Measurements from ENCODE around the gene ACSL1. TPM values are rescaled to one million over a fixed set of nuclear protein-coding genes. Genes with fewer than 3 reads are reported as not detected.

ACSL1 gene
- total RNA-seq, 2 experiments from 2014 or later = 16.0 to 16.1 TPM

DNA sequence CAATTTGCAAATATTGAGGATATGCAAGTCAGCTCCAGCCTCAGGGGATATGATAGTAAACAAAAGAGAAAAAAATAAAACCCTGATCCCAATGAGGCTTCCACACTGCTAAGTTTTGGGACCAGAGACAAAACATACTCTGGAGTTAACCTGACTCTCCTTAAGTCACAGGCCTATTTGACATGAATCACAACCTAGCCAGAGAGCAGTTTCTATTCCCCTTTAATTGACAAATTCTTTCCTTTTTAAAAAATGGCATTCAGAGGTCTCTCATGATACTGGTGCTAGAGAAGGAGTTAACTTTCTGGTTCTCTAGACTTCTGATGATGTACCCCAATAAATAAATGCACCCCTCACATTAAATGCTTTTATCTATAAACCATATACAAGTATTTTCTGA, 8.8 kb downstream of the ACSL1 start:
- H3K4me1 Mint-ChIP-seq = peaks cover 18% of the 10 kb centered on the region
- no peaks in the 10 kb centered on the region for H3K27me3 Mint-ChIP-seq
- CTCF ChIA-PET = no interaction called here
- POLR2A ChIA-PET = no interaction called here
- H3K27ac Mint-ChIP-seq = no peak overlapping the region
- H3K4me3 Mint-ChIP-seq = no peak overlapping the region
- DNase-seq = no peak
- H3K36me3 Mint-ChIP-seq (ENCODE audit: low read depth) = no peaks in the 10 kb centered on the region
- H3K9me3 Mint-ChIP-seq = no peaks in the 10 kb centered on the region

DNA sequence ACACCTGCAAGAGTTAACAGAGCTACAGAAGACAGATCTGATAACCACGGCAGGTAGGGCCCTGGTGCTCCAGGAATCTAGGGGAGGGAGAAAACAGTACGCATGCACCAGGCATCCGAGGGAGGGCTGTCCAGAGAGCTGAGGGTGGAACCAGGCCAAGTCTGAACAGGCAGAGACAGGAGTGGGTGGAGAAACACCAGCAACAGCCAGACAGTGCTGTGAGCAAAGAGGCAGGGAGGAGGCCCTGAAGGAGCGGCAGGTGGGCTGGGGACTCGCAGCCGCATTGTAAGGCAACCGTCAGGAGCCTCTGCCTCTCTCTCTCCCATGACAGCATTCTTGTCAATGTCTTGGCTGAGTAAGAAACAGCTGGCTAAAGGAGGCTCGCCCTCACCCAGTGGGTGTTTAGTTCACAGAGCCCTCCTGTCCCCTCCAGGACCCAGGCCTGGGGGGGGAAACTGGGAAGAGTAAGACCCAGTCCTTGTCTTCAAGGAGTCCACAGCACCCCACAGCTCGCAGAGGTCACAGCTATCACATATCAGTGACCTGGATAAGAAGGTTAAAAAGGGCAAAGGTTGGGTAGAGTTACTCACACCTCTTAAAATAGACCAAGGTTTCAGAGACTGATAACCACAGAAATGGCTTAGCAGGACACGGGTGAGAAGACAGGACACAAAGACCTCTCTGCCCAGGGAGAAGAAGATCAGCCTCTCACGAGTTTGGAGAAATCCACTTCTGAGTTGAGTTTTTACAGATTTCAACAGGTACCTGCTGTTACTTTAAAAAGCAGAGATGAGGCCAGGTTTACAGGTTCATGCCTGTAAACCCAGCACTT, 10.5 kb downstream of the ACSL1 start:
- CTCF ChIA-PET = interaction anchor here (1.3 kb wide), 1 partner anchor 57 kb away, joined by 3 read pairs; no protein-coding TSS in a partner anchor
- Mint-ChIP-seq H3K36me3 (ENCODE audit: low read depth) (no peaks in the 10 kb centered on the region), H3K4me3 (no peak overlapping the region), H3K9me3 (no peaks in the 10 kb centered on the region), H3K27me3 (no peaks in the 10 kb centered on the region), H3K27ac (no peak overlapping the region), H3K4me1 (peaks cover 17% of the 10 kb centered on the region)
- no peak for DNase-seq
- POLR2A ChIA-PET = interaction anchor here (0.9 kb wide), 1 partner anchor 81 kb away, joined by 3 read pairs; the partner anchor contains the start of gene CENPU

DNA sequence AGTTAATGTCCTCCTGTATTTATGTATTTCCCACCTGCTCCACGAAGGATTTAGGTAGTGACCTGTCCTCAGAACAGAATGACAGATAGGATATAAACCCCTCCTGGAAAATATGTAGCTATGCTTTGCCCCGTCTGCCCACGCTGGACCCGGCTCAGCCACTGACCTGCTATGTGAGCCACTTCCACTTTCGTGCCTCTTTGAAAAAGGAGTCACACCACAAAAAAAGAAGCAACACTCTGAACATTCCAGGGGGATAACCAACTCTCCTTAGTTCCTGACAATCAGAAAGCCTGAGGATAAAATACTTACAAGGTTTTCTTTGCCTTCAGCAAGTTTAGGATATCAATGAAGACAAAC, 11.1 kb downstream of the ACSL1 start:
- Mint-ChIP-seq H3K4me1 (peaks cover 15% of the 10 kb centered on the region), H3K4me3 (no peak overlapping the region), H3K27me3 (no peaks in the 10 kb centered on the region), H3K36me3 (ENCODE audit: low read depth) (no peaks in the 10 kb centered on the region), H3K27ac (no peak overlapping the region), H3K9me3 (no peaks in the 10 kb centered on the region)
- POLR2A ChIA-PET = no interaction called here
- CTCF ChIA-PET = interaction anchor here (1.3 kb wide), 1 partner anchor 56 kb away, joined by 3 read pairs; no protein-coding TSS in a partner anchor
- no peak for DNase-seq

DNA sequence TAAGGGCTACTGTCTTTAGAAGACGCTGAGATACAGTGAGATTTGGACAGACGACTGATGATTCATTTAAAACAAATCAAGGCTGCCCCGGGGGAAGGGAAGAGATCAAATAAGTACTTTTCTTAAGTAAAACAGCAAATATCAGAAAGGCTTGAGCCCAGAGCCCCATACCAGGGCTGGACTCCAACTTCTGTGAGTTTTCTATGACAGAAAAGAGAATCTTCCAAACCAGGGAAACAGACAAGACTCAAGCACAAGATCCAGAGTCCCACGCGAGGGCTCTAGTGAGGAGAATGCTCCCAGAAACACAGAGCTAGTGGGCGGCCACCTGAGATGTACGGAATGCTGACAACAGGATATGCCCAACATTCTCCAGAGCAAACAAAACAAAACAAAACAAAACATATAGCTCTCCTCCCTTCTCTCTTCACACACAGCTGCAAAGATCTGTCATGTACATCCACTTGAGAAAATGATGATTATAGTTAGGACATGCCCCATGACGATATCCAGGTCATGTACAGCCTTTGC, 13.1 kb downstream of the ACSL1 start:
- POLR2A ChIA-PET = no interaction called here
- CTCF ChIA-PET = no interaction called here
- no peaks in the 10 kb centered on the region for H3K36me3 Mint-ChIP-seq (ENCODE audit: low read depth)

DNA sequence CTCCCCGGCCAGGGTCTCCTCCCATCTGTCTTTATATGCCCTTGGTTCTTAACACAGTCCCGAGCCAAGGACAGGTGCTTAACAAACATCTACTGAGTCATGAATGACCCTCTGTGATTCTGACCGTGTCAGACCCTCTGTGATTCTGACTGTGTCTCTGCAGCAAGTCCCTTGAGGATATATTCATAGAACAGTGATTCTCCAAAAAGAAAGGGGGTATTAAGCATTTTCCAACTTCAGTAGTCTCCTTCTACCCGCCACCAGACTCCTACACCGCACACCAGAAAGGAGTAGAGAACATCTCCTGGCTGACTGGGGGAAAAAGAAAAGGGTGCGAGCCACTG, 13.6 kb downstream of the ACSL1 start:
- H3K36me3 Mint-ChIP-seq (ENCODE audit: low read depth) = no peaks in the 10 kb centered on the region
- no peaks in the 10 kb centered on the region for H3K27me3 Mint-ChIP-seq
- ChIA-PET CTCF (no interaction called here), POLR2A (no interaction called here)
- H3K9me3 Mint-ChIP-seq = no peaks in the 10 kb centered on the region
- H3K27ac Mint-ChIP-seq = no peak overlapping the region
- no peak for DNase-seq
- H3K4me1 Mint-ChIP-seq = peaks cover 8% of the 10 kb centered on the region
- H3K4me3 Mint-ChIP-seq = no peak overlapping the region

More for the DNA sequence above, 13.1 kb downstream of the ACSL1 start:
- Mint-ChIP-seq H3K27ac (no peak overlapping the region), H3K4me3 (no peak overlapping the region), H3K9me3 (no peaks in the 10 kb centered on the region), H3K4me1 (peaks cover 8% of the 10 kb centered on the region), H3K27me3 (no peaks in the 10 kb centered on the region)
- no peak for DNase-seq

DNA sequence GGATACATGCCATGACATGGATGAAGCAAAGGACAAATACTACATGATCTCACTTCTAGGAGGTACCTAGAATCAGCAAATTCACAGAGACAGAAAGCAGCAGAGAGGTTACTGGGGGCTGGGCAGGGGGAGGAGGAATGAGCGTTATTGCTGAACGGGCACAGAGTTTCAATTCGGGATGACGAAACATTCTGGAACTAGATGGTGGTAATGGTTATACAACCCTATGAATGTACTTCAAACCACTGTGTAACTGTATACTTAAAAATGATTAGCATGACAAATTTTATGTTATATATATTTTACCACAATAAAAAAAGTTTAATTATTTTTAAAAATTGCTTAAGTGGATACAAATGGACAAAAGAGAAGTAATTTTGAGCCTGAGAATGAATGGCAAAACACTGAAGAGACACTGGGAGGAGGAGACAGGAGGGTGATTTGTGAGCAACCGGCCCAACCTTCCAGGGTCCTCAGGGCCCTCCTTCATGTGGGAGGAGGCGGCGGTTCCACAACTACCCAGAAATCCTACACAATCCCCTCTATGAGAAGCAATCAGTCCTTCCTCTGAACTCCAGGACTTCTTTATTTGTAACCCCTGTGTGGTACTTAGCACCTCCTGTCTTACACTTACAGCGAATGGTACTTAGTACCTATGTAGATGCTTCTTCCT, 14.1 kb downstream of the ACSL1 start:
- CTCF ChIA-PET = no interaction called here
- Mint-ChIP-seq H3K27ac (no peak overlapping the region), H3K27me3 (no peaks in the 10 kb centered on the region)

DNA sequence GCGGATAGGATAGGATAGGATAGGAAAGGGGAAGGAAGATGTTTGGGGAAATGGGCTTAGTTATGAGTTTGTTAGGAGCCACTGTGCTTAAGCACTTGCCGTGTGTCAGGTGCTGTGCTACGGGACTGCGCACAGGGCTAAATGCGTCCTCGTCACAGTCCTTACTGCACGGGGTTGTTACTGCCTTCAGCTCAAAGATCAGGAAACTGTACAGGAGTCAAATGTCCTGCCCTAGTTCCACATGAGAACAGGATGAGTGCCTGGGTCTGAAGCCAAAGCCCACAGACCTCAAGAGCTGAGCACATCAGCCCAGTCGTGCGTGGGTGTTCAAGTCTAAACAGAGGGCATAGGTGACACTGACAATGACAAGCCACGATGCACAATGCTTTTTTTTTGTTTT, 15.0 kb downstream of the ACSL1 start:
- no peaks in the 10 kb centered on the region for H3K27me3 Mint-ChIP-seq
- peaks cover 8% of the 10 kb centered on the region for H3K4me1 Mint-ChIP-seq
- no peak overlapping the region for H3K4me3 Mint-ChIP-seq
- no peaks in the 10 kb centered on the region for H3K9me3 Mint-ChIP-seq
- no peak for DNase-seq
- POLR2A ChIA-PET = no interaction called here
- no peak overlapping the region for H3K27ac Mint-ChIP-seq
- CTCF ChIA-PET = no interaction called here
- H3K36me3 Mint-ChIP-seq (ENCODE audit: low read depth) = no peaks in the 10 kb centered on the region

More for the DNA sequence above, 14.1 kb downstream of the ACSL1 start:
- H3K4me3 Mint-ChIP-seq = no peak overlapping the region
- peaks cover 8% of the 10 kb centered on the region for H3K4me1 Mint-ChIP-seq
- POLR2A ChIA-PET = no interaction called here
- DNase-seq = no peak
- H3K36me3 Mint-ChIP-seq (ENCODE audit: low read depth) = no peaks in the 10 kb centered on the region
- H3K9me3 Mint-ChIP-seq = no peaks in the 10 kb centered on the region

DNA sequence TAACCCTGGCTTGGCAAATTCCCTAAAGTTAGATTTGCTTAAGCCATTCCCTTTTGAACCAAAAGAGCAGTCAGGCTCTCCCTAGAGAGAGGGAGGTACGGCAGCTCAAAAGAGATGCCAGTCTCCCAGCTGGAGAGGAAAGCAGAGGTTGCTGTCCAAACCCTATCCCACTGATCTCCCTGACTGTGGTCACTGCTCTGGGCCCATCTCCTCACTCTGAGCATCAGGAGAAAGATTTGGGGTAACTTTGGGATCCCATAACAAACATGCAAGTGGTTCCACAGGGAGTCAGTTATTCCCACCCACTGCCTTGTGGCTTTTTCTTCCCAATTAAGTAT, 17.1 kb downstream of the ACSL1 start:
- DNase-seq = no peak
- Mint-ChIP-seq H3K36me3 (ENCODE audit: low read depth) (no peaks in the 10 kb centered on the region), H3K27me3 (no peaks in the 10 kb centered on the region), H3K4me3 (no peak overlapping the region), H3K9me3 (no peaks in the 10 kb centered on the region), H3K27ac (no peak overlapping the region), H3K4me1 (peaks cover 3% of the 10 kb centered on the region)
- CTCF ChIA-PET = no interaction called here
- POLR2A ChIA-PET = interaction anchor here (1.0 kb wide), 1 partner anchor 16 kb away, joined by 3 read pairs; no protein-coding TSS in a partner anchor

DNA sequence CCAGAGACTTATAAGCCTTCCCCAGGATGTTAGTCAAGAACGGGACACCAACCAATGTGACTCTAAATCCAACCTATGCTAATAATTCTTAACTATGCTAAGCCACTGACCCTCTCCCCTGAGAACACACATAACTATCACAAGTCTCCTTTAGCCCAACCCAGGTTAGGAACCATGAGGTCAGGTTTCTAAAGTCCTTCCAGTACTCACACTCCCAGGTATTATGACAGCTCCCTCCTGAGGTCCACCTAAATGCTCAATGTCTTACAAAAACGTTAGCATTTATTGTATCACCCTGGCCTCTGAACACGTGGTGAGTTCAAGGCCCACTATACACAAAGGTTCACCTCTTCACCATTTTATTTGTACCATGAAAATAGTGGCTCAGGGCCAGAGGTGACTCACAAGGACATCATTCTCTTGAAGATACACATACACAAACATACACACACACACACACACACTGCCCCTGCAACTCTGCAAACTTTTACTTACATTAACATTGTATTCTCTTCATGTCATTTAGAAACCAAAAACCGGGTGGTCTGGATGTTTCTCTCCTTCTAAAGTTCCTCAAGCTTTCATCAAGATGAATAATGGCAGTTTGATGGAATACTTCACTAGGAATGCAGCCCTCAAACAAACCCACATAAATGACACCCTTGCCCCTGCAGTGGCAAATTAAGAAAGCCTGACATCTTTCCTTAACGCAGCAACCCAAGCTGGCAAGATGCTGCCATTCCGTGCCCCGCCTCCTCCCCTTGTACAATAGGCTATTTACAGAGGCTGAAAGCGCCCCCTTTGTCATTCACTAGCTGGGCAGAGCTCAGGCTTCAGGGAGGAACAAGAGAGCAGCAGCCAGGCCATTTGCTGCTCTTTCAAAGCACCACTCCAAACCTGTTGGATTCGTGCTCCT, 17.7 kb downstream of the ACSL1 start:
- no peak overlapping the region for H3K4me3 Mint-ChIP-seq
- no peaks in the 10 kb centered on the region for H3K9me3 Mint-ChIP-seq
- DNase-seq = no peak
- CTCF ChIA-PET = no interaction called here
- POLR2A ChIA-PET = interaction anchor here (1.0 kb wide), 1 partner anchor 16 kb away, joined by 3 read pairs; no protein-coding TSS in a partner anchor
- H3K36me3 Mint-ChIP-seq (ENCODE audit: low read depth) = no peaks in the 10 kb centered on the region
- peaks cover 3% of the 10 kb centered on the region for H3K4me1 Mint-ChIP-seq
- H3K27me3 Mint-ChIP-seq = no peaks in the 10 kb centered on the region
- no peak overlapping the region for H3K27ac Mint-ChIP-seq

DNA sequence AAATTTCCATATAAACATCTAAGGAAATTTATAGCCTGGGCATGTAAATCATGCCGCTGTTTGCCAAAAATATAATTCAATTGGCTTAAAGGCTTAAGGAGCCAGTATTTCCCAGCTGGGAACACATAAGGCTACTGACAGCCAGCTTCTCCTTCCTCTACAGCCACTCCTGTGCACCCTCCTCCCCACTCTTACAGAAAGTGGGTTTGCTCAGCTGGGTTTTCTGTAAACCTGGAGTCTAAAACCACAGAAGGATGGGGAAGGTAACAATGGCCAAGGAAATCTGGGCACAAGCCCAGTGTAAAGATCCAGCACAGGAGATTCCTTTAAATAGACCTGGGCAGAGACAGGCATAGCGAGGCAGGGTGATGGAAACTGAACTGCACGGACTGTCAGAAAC, 18.5 kb downstream of the ACSL1 start:
- ChIA-PET POLR2A (no interaction called here), CTCF (no interaction called here)
- Mint-ChIP-seq H3K27ac (no peak overlapping the region), H3K4me1 (peaks cover 3% of the 10 kb centered on the region), H3K27me3 (no peaks in the 10 kb centered on the region), H3K4me3 (no peak overlapping the region), H3K36me3 (ENCODE audit: low read depth) (no peaks in the 10 kb centered on the region), H3K9me3 (no peaks in the 10 kb centered on the region)
- DNase-seq = no peak

DNA sequence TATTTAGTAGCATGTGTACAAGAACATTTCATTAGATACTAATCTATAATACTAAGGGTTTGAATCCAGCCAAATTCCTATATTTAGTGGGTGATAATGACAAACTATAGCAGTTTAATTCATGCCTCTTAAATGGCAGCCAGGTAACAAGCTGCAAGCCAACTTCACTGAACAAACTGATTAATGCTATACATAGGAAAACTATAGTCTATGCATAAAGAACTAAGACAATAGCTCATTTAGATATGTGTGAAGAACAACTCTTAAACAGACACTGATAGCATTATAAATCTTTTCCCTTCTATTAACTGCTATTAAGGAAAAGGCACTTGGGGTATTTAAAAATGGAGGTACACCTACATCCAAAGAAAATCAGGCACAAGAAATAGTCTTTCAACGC, 19.1 kb downstream of the ACSL1 start:
- no peaks in the 10 kb centered on the region for H3K36me3 Mint-ChIP-seq (ENCODE audit: low read depth)
- ChIA-PET POLR2A (no interaction called here), CTCF (no interaction called here)
- H3K4me3 Mint-ChIP-seq = no peak overlapping the region
- no peaks in the 10 kb centered on the region for H3K9me3 Mint-ChIP-seq
- H3K27me3 Mint-ChIP-seq = no peaks in the 10 kb centered on the region
- H3K4me1 Mint-ChIP-seq = peaks cover 3% of the 10 kb centered on the region
- DNase-seq = no peak
- H3K27ac Mint-ChIP-seq = no peak overlapping the region

DNA sequence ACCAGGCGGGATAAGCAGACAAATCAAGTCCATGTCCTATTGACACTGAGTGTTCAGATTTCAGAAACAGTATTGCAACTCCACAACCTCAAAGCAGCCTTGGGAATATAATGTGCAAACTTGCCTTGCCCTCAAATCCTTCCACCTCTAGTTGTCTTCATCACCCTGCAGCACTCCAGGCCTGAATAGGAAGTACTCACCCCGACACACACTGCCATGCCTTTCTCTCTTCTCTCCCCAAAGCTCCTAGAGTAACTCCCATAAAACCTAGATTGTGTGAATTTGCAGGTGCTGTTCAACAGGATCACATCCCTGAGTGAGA, 19.6 kb downstream of the ACSL1 start:
- ChIA-PET POLR2A (no interaction called here), CTCF (no interaction called here)
- Mint-ChIP-seq H3K9me3 (no peaks in the 10 kb centered on the region), H3K27me3 (no peaks in the 10 kb centered on the region), H3K4me1 (peaks cover 3% of the 10 kb centered on the region), H3K4me3 (no peak overlapping the region), H3K36me3 (ENCODE audit: low read depth) (no peaks in the 10 kb centered on the region), H3K27ac (no peak overlapping the region)
- no peak for DNase-seq

DNA sequence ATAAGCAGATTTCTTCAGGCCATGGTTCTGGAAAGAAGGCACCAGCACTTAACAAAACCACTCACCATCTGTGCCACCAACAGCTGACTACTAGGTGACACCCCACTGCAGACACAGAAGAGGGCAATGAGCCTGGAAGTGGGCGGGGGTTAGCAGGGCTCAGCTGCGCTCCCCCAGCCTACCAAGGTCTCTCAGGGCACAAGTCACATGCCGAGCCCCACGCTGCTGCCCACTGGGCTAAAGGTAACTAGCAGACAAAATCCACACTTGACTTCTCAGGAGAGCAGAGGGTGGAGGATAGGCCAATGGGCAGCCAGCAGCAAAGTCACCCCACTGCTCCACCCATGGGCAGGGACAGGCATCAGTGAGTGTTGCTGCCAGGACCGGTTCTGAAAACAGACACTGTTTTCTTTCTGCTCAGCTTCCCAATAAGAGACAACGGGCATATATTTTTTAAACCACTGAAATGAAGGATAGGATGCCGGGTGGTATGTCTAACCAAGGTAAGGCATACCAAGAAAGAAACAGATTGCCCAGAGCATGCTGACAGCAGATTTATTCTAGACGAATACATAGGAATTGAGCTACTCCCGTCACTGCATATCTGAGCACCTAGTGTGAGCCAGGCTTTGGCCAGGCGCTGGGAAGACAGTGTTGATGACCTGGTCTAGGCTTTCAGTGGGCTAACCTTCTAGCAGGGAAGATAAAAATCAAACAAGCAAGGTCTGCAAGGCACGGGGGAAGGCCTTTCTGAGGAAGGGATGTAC, 20.1 kb downstream of the ACSL1 start:
- DNase-seq = no peak
- H3K9me3 Mint-ChIP-seq = no peaks in the 10 kb centered on the region
- H3K36me3 Mint-ChIP-seq (ENCODE audit: low read depth) = no peaks in the 10 kb centered on the region
- CTCF ChIA-PET = no interaction called here
- no peaks in the 10 kb centered on the region for H3K27me3 Mint-ChIP-seq
- no peak overlapping the region for H3K27ac Mint-ChIP-seq
- POLR2A ChIA-PET = no interaction called here
- no peak overlapping the region for H3K4me3 Mint-ChIP-seq
- peaks cover 3% of the 10 kb centered on the region for H3K4me1 Mint-ChIP-seq
